ENCODE data around the gene SZT2.

The SZT2 gene

DNA sequence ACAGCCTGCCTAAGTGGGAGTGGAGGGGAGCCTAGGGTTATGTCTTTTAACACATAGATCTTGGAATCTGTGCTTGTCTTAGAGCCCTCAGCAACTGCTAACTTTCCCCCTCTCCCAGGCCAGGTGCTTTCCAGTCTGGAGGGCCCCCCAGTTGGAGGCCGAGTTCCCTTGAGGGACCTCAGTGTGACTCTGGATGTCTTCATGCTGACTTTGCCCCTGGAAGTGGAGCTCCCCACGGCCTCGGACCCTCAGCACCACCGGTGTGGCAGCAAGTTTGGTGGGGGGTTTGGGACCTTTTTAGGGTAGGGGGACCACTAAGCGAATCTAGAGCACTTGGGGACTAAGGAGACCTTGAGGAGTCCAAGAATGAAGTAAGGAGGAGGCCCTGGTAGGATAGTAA is 41.1 kb downstream of the SZT2 start:
- no peak for TF ChIP-seq MYC (IDR thresholded peaks at IDR 0.05; ENCODE audit: low read depth, low read length)
- TF ChIP-seq, protein P1, sequence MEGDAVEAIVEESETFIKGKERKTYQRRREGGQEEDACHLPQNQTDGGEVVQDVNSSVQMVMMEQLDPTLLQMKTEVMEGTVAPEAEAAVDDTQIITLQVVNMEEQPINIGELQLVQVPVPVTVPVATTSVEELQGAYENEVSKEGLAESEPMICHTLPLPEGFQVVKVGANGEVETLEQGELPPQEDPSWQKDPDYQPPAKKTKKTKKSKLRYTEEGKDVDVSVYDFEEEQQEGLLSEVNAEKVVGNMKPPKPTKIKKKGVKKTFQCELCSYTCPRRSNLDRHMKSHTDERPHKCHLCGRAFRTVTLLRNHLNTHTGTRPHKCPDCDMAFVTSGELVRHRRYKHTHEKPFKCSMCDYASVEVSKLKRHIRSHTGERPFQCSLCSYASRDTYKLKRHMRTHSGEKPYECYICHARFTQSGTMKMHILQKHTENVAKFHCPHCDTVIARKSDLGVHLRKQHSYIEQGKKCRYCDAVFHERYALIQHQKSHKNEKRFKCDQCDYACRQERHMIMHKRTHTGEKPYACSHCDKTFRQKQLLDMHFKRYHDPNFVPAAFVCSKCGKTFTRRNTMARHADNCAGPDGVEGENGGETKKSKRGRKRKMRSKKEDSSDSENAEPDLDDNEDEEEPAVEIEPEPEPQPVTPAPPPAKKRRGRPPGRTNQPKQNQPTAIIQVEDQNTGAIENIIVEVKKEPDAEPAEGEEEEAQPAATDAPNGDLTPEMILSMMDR (IDR thresholded peaks at IDR 0.05; ENCODE audit: low read depth, low read length), result no peak
- no peak for DNase-seq (ENCODE audit: low read depth)
- H3K4me3 ChIP-seq (ENCODE audit: low read depth, low read length), result no peak overlapping the region

DNA sequence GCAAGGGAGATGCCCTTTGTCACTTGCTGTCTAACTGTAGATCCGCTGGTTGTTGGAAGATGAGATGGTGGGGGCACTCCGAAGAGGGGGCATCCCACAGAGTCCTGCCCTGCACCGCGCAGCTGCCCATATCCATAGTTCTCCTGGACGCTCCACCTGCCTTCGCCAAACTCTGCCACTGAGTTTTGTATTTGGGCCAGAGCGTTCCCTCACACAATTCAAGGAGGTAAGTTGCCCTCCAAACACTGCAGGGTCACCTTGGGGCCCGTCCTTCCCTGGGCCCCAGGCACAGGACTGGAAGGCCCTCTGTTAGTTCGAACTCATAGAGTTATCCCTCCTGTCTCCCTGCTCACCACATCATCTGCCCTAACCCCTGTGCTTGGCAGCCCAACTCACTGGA is 42.0 kb downstream of the SZT2 start:
- DNase-seq (ENCODE audit: low read depth), result no peak
- TF ChIP-seq MYC (IDR thresholded peaks at IDR 0.05; ENCODE audit: low read depth, low read length) (no peak), POLR2A (IDR thresholded peaks at IDR 0.05; ENCODE audit: extremely low read depth, insufficient read length) (no peak)
- TF ChIP-seq, protein P2, sequence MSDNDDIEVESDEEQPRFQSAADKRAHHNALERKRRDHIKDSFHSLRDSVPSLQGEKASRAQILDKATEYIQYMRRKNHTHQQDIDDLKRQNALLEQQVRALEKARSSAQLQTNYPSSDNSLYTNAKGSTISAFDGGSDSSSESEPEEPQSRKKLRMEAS (IDR thresholded peaks at IDR 0.05; ENCODE audit: low read depth, low read length), result no peak
- TF ChIP-seq, protein P1 (IDR thresholded peaks at IDR 0.05; ENCODE audit: low read depth, low read length), result no peak
- no peak overlapping the region for H3K4me3 ChIP-seq (ENCODE audit: low read depth, low read length)

DNA sequence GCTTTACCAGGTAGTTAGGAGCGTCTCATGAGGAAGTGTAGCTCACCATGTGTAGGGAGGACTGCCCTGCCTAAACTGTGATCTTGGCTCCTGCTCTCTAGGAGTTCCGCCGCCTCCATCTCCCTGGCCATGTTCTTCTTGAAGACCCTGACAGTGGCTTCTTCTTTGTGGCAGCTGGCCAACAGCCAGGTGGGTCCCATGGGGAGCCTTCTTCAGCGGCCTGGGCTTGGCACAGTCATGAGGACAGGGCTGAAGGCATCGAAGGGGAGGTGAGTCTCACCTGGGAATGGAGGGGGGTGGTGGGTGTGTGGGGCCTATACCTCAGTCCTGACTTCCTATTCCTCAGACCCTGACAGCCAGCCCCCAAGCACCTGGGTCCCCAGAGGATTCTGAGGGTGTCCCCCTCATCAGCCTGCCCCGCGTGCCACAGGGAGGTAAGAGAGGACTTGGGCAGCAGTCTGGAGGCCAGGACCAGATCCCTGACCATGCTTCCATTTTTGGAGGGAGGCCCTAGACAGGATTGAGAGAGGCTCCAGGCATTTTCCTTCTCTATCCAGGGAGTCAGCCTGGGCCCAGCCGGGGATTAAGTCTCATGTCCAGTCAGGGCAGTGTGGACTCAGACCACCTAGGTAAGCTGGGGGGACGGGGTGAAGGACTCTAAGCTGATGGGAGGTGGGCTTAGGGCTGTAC is 42.6 kb downstream of the SZT2 start:
- TF ChIP-seq, protein P2 (IDR thresholded peaks at IDR 0.05; ENCODE audit: low read depth, low read length), result no peak
- TF ChIP-seq POLR2A (IDR thresholded peaks at IDR 0.05; ENCODE audit: extremely low read depth, insufficient read length) (no peak), MYC (IDR thresholded peaks at IDR 0.05; ENCODE audit: low read depth, low read length) (no peak)
- TF ChIP-seq, protein P1 (IDR thresholded peaks at IDR 0.05; ENCODE audit: low read depth, low read length), result no peak
- DNase-seq (ENCODE audit: low read depth), result no peak

DNA sequence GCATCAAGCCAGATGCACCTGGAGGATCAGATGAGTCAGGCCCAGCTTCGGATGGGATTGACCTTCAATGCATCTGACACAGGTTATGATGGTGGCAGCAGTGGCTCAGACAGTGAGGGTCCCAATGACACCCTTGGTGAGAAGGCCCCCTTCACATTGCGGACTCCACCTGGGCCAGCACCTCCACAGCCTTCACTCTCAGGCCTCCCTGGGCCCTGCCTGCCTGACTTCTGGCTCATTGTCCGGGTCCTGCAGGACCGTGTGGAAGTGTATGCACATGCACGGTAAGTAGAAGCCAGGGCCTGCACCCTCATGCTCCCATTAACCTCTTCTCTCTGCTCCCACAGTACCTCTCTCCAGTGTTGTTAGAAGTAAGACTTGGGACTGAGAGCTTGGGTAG is 43.2 kb downstream of the SZT2 start:
- H3K4me3 ChIP-seq (ENCODE audit: low read depth, low read length), result no peak overlapping the region
- TF ChIP-seq POLR2A (IDR thresholded peaks at IDR 0.05; ENCODE audit: extremely low read depth, insufficient read length), result no peak
- no peak for DNase-seq (ENCODE audit: low read depth)

More for the DNA sequence above, 42.6 kb downstream of the SZT2 start:
- H3K4me3 ChIP-seq (ENCODE audit: low read depth, low read length), result no peak overlapping the region

DNA sequence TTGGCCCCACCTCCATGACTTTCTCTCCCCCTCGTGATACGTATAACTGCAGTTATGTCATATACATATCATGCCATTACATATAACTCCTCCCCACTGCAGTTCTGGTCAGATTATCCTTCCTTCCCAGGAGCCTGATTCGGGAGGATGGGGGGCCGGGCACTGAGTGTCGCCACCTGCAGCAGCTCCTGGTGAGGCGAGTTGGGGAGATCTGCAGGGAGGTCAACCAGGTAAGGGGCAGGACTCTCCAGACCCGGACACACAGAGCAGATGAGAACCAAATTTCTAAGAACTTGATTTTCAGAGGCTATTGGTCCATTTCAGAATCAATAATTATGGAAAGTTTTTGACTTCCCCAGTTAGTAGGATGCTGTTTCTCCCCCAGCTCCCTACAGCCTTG is 44.6 kb downstream of the SZT2 start:
- no peak overlapping the region for H3K4me3 ChIP-seq (ENCODE audit: low read depth, low read length)
- TF ChIP-seq MYC (IDR thresholded peaks at IDR 0.05; ENCODE audit: low read depth, low read length), result no peak
- TF ChIP-seq, protein P1 (IDR thresholded peaks at IDR 0.05; ENCODE audit: low read depth, low read length), result no peak
- TF ChIP-seq POLR2A (IDR thresholded peaks at IDR 0.05; ENCODE audit: extremely low read depth, insufficient read length), result no peak
- no peak for DNase-seq (ENCODE audit: low read depth)

DNA sequence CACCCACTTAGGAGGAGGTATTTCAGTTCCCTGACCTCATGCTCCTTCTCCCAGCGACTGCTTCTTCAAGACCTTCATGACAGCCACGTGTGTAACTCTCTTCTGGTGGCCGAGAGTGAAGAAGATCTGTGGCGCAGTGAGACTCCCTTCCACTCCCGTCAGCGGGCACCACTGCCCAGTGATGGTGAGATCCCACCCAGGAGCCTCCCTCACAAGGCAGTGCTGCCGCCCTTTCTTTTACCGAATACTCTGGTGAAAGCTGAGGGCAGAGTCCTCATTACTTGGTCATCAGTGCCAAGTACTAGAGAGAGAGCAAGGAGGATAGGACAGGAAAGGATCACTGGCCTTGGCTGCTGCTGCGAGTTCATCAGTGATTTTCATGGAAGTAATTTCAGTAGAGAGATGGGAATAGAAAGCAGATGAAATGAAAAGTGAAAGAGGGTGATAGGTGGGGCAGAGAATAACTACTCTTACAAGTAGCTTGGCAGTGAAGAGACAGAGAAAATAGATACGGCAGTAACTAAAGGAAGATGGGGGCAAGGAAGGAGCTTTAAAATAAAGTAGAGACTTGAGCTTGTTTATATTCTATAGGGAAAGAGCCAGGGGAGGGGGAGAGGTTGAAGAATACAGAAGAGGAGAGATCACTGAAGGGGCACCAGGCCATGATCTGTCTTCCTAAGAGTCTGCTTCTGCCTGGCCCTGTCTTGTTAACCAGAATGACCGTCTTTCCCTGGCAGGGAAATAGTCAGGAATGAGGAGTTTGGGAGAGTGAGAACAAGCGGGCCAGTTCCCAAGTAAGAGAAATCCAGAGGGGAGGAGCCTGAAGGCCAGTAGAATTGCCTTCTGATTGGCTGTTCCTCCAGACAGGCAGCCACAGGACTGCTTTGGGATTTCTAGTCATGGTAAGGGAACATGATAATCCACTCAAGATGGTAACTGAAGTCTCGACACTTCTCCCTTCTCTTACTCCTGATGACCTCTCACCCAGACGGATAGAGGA is 45.7 kb downstream of the SZT2 start:
- no peak overlapping the region for H3K4me3 ChIP-seq (ENCODE audit: low read depth, low read length)
- TF ChIP-seq MYC (IDR thresholded peaks at IDR 0.05; ENCODE audit: low read depth, low read length) (no peak), POLR2A (IDR thresholded peaks at IDR 0.05; ENCODE audit: extremely low read depth, insufficient read length) (no peak)
- TF ChIP-seq, protein P1 (IDR thresholded peaks at IDR 0.05; ENCODE audit: low read depth, low read length), result no peak
- TF ChIP-seq, protein P2 (IDR thresholded peaks at IDR 0.05; ENCODE audit: low read depth, low read length), result no peak
- no peak for DNase-seq (ENCODE audit: low read depth)

Measured in NB4 (cell line).